Esophagus squamous epithelium (tissue), 5 donors: Measurements from ENCODE around the gene CRB1. TPM values are rescaled to one million over a fixed set of nuclear protein-coding genes. Genes with fewer than 3 reads are reported as not detected.

Experiments
- DNase-seq: peaks from one replicate; lab custom pipeline; 2025; lab: John Stamatoyannopoulos, UW
- H3K27ac ChIP-seq, 4 donors: fragments of 200-600 bp; sonication (generic); one replicate each; pipeline ENCODE4 v1.5.1; 2016 to 2019; ENCODE audit warnings: mild to moderate bottlenecking in 1 of 4
- H3K27me3 ChIP-seq, 4 donors: fragments of 200-600 bp; sonication (generic); 1 replicate in 3 of 4; 2 replicates in 1 of 4; pipeline versions ENCODE4 v1.5.1 to v1.6.0; 2017 to 2021; ENCODE audit warnings: antibody characterized with exemption in 1 of 4
- H3K36me3 ChIP-seq, 3 donors: fragments of 200-600 bp; sonication (generic); one replicate each; pipeline ENCODE4 v1.5.1; 2016 to 2019
- H3K4me1 ChIP-seq, 3 donors: fragments of 200-600 bp; sonication (generic); one replicate each; pipeline ENCODE4 v1.5.1; 2017 to 2019
- H3K4me3 ChIP-seq, 4 donors: fragments of 200-600 bp; sonication (generic); 1 replicate in 3 of 4; 2 replicates in 1 of 4; pipeline ENCODE4 v1.5.1; 2016 to 2019; ENCODE audit warnings: mild to moderate bottlenecking in 2 of 4, moderate library complexity in 1 of 4
- H3K9me3 ChIP-seq, 3 donors: fragments of 200-600 bp; sonication (generic); one replicate each; pipeline ENCODE4 v1.5.1; 2016 to 2019
- CTCF ChIP-seq, 6 experiments: fragments of 450-650 bp in 4 of 6; fragments of 200-600 bp in 2 of 6; sonication (generic) in 2 of 6; IDR thresholded peaks; one replicate each; pipeline ENCODE4 v1.5.1; 2016 to 2019; ENCODE audit warnings: antibody characterized with exemption in 6 of 6, mild to moderate bottlenecking in 4 of 6, moderate library complexity in 4 of 6
- POLR2A ChIP-seq, 4 donors: fragments of 450-650 bp; IDR thresholded peaks; one replicate each; pipeline ENCODE4 v1.6.1; 2017; ENCODE audit warnings: antibody characterized with exemption in 4 of 4, mild to moderate bottlenecking in 4 of 4, moderate library complexity in 3 of 4
- WGBS, 2 donors: methylation state at CpG; one replicate each; pipeline ENCODE4 v1.1.5; 2018; 5-methylcytosine and 5-hydroxymethylcytosine counted together
- intact Hi-C: fragments of 100-400 bp; cut with DNase I; formaldehyde crosslinking; loops from one replicate; pipeline ENCODE4 v1.15.0; 2022
- total RNA-seq, 4 donors: library from RNA; depleted of rRNA; stranded (reverse); fragments of >200 nt; gene quantifications; one replicate each; pipeline ENCODE4 v1.1.0, GENCODE V29; 2016
- donor health status: DM: yes; HTN: yes; CAD: no.

Gene CRB1
- total RNA-seq, 4 donors from 2014 or later, result 0.19 TPM; not detected in 3

DNA sequence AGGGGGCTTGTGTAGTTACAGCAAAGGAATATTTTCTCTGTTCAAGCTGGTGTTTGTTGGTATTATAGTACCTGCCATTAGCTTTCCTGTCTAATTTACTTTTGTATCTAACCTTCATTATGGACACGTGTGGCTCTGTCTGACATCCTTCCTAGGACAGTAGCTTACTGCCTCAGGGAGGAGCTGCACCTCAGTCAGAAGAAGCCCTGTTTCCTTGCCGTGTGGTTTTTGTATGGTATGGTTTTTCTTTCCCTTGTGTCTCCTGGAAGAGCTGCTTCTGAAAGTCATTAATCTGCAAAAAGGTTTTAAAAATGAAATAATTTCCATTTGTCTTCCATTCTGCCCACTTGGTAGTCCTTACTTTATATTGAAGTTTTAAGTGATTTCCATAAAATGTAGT lies 17.4 kb upstream of the CRB1 start:
- H3K36me3 ChIP-seq, result no peaks in the 10 kb centered on the region
- no peak for DNase-seq
- TF ChIP-seq POLR2A (IDR thresholded peaks at IDR 0.05) (no peak), CTCF (IDR thresholded peaks at IDR 0.05) (no peak)
- H3K9me3 ChIP-seq, result no peaks in the 10 kb centered on the region
- no peaks in the 10 kb centered on the region for H3K27me3 ChIP-seq
- intact Hi-C loops, result no loop called here
- 43 to 64% methylated on average over 2 of the region's 2 CpGs for WGBS, 2 donors
- H3K27ac ChIP-seq, result no peak overlapping the region
- H3K4me3 ChIP-seq, result no peak overlapping the region
- no peaks in the 10 kb centered on the region for H3K4me1 ChIP-seq

DNA sequence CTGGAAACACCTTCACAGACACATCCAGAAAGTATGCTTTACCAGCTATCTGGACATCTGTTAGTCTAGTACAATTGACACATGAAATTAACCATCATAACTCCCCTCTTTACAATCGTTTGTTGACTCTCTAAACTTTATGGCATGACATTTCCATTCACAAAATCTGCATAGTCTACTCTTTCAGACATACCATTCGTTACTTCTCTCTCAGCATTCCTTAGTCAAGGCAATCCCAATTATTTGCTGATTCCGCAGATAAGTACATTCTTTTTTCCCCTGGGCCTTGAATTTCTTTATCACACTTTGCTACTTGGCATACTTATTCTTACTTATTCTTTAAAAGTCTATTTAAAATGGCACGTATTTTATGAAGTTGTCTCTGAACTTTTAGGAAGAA lies 15.1 kb upstream of the CRB1 start:
- Histone ChIP-seq H3K4me3 (no peak overlapping the region), H3K4me1 (no peaks in the 10 kb centered on the region), H3K36me3 (no peaks in the 10 kb centered on the region), H3K27me3 (no peaks in the 10 kb centered on the region), H3K9me3 (no peaks in the 10 kb centered on the region), H3K27ac (no peak overlapping the region)
- TF ChIP-seq POLR2A (IDR thresholded peaks at IDR 0.05) (no peak), CTCF (IDR thresholded peaks at IDR 0.05) (no peak)
- intact Hi-C loops, result no loop called here
- WGBS, 2 donors, result 46 to 57% methylated on average over 4 of the region's 4 CpGs
- no peak for DNase-seq

DNA sequence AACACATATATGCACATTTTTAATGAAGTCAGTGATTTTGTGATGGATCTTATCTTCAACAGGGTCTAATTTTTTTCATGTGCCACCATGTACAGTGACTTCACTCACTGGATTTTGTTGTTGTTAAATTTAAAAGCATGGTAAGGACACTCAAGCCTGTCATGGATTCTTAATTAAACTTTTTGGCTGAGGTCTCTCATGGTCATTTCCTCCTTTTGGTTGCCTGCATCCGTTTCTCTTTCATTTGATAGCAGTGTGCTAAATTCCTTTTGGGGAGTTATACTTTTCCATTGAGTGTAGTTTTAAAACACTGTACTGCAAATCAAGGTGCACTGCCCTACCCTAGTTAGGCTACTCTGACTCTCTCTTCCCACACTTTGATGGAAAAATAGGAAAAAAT lies 13.2 kb upstream of the CRB1 start:
- H3K9me3 ChIP-seq, result no peaks in the 10 kb centered on the region
- TF ChIP-seq POLR2A (IDR thresholded peaks at IDR 0.05) (no peak), CTCF (IDR thresholded peaks at IDR 0.05) (no peak)
- no peaks in the 10 kb centered on the region for H3K4me1 ChIP-seq
- H3K4me3 ChIP-seq, result no peak overlapping the region
- no peak overlapping the region for H3K27ac ChIP-seq
- no peak for DNase-seq
- 33 to 43% methylated on average over 1 of the region's 1 CpG for WGBS, 2 donors
- intact Hi-C loops, result no loop called here
- no peaks in the 10 kb centered on the region for H3K27me3 ChIP-seq
- no peaks in the 10 kb centered on the region for H3K36me3 ChIP-seq

DNA sequence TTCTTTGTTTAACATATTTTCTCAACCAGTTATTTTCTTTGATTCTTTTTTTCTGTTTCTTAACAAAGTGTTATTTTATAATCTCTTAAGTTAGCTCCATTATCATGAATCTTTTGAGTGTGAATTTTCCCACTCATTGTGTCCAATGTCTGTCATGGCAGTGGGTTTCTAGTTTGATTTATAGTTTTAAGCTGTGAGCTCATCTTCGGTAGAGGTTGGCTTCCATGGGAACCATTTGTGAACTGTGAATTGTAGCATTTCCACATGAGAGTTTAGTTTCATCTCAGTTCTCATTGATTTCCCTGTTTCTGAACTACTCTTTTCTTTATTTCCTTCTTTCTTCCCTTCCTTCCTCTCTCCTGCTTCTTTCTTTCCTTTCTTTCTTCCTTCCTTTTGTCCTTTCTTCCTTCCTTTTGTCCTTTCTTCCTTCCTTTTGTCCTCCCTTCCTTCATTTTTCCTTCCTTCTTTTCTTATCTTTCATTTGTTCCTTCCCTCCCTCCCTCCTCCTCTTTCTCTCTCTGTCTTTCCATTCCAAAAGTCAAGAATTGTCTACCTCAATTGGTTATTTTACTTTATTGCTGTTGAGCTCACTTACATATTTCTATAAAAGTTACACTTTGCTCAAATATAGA lies 3.0 kb upstream of the CRB1 start:
- Histone ChIP-seq H3K4me3 (no peak overlapping the region), H3K36me3 (no peaks in the 10 kb centered on the region), H3K27me3 (no peaks in the 10 kb centered on the region), H3K9me3 (no peaks in the 10 kb centered on the region), H3K27ac (no peak overlapping the region), H3K4me1 (no peaks in the 10 kb centered on the region)
- 71 to 73% methylated on average over 1 of the region's 1 CpG for WGBS, 2 donors
- DNase-seq, result no peak
- intact Hi-C loops, result no loop called here
- TF ChIP-seq CTCF (IDR thresholded peaks at IDR 0.05), result no peak
- TF ChIP-seq POLR2A (IDR thresholded peaks at IDR 0.05), result no peak

DNA sequence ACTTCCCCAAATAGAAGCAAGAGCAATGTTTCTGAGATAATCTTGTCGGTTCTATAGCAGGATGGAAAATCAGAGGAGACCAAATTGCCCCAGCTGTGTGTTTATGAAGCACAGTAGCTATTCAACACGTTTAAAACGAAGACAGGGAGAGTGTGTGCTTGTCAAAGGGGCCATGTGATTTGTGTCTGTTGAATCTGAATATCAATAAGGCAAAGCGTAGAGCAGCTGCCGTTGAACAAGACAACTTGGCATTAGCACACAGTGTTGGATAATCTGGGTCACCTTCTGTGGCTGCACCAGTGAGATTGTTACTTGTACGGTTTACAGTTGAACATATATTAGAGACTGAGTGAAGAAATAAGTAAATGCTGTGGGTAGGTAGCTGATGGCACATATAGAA lies 1.0 kb downstream of the CRB1 start:
- Histone ChIP-seq H3K4me3 (no peak overlapping the region), H3K36me3 (no peaks in the 10 kb centered on the region), H3K4me1 (no peaks in the 10 kb centered on the region), H3K9me3 (no peaks in the 10 kb centered on the region), H3K27ac (no peak overlapping the region), H3K27me3 (no peaks in the 10 kb centered on the region)
- TF ChIP-seq POLR2A (IDR thresholded peaks at IDR 0.05) (no peak), CTCF (IDR thresholded peaks at IDR 0.05) (no peak)
- DNase-seq, result no peak
- intact Hi-C loops, result no loop called here
- 35 to 39% methylated on average over 6 of the region's 6 CpGs for WGBS, 2 donors
